SU-DHL-6 (cell line): ENCODE data around the gene MED29.

Source experiments
- EZH2phosphoT487 ChIP-seq: fragments of 200-600 bp; sonication (generic), shearing (Covaris generic); conservative IDR thresholded peaks from 2 replicates; pipeline ENCODE4 v1.6.1; 2018; ENCODE audit warnings: mild to moderate bottlenecking, antibody characterized with exemption, low read length, moderate library complexity, mixed read lengths
- TF ChIP-seq, protein P1 (sequence below): fragments of 200-600 bp; sonication (generic); IDR thresholded peaks from one replicate; pipeline ENCODE4 v1.5.1; 2017; ENCODE audit warnings: antibody characterized with exemption, mild to moderate bottlenecking, low read length, moderate library complexity; ENCODE audit not compliant: insufficient read depth, poor library complexity, severe bottlenecking

DNA sequence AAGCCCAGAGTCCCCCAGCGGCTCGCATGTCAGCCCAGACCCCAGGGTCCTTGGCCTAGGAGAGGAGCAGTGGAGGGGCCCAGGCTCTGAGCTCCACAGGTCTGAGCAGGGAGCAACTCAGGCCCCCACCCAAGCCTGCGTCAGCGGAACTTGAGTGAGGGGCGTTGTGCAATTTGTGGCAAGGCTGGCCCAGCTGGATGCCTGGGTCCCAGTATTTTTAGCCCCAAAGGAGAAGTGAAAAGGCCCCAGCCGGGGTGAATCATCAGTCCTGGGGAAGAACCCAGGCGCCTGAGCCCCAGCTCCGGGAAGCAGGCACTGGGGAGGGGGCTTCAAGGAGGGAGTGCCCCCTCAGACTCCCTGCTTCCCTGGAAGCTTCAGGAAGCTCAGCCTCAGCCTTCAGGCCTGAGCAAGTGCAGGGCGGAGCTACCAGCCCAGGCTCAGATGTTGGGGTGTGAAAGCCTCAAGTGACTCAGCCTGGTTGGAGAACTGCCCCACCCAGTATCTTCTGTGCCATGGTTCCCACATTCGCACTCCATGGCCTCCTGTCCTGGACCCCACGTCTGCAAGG lies 7.2 kb downstream of the MED29 start:
- TF ChIP-seq, protein P1, sequence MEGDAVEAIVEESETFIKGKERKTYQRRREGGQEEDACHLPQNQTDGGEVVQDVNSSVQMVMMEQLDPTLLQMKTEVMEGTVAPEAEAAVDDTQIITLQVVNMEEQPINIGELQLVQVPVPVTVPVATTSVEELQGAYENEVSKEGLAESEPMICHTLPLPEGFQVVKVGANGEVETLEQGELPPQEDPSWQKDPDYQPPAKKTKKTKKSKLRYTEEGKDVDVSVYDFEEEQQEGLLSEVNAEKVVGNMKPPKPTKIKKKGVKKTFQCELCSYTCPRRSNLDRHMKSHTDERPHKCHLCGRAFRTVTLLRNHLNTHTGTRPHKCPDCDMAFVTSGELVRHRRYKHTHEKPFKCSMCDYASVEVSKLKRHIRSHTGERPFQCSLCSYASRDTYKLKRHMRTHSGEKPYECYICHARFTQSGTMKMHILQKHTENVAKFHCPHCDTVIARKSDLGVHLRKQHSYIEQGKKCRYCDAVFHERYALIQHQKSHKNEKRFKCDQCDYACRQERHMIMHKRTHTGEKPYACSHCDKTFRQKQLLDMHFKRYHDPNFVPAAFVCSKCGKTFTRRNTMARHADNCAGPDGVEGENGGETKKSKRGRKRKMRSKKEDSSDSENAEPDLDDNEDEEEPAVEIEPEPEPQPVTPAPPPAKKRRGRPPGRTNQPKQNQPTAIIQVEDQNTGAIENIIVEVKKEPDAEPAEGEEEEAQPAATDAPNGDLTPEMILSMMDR = no peak
- TF ChIP-seq EZH2phosphoT487 = no peak
